T47D (cell line): ENCODE results near the gene LMAN2L.
"Not testable (repeated sequence)": the region's sequence is repeated elsewhere in the genome, so short reads cannot be mapped to it uniquely, and the experiment has no call there.

Source experiments
- DNase-seq, 2 experiments: peaks; one replicate each; pipeline versions ENCODE4 v3.0.0 to v3.0.0-alpha.2; 2011 to 2012; ENCODE audit warnings: low read depth in 1 of 2, low spot score in 1 of 2
- JUND ChIP-seq: IDR thresholded peaks from 2 replicates; pipeline ENCODE4 v1.6.1; 2012; ENCODE audit warnings: low read depth
- in situ Hi-C: cut with HindIII; loops from 2 replicates; pipeline ENCODE4 v1.10.0; 2016; ENCODE audit warnings: low sequenced_read_pairs, low pct_unique_long_range_greater_than_20kb

Gene LMAN2L

DNA sequence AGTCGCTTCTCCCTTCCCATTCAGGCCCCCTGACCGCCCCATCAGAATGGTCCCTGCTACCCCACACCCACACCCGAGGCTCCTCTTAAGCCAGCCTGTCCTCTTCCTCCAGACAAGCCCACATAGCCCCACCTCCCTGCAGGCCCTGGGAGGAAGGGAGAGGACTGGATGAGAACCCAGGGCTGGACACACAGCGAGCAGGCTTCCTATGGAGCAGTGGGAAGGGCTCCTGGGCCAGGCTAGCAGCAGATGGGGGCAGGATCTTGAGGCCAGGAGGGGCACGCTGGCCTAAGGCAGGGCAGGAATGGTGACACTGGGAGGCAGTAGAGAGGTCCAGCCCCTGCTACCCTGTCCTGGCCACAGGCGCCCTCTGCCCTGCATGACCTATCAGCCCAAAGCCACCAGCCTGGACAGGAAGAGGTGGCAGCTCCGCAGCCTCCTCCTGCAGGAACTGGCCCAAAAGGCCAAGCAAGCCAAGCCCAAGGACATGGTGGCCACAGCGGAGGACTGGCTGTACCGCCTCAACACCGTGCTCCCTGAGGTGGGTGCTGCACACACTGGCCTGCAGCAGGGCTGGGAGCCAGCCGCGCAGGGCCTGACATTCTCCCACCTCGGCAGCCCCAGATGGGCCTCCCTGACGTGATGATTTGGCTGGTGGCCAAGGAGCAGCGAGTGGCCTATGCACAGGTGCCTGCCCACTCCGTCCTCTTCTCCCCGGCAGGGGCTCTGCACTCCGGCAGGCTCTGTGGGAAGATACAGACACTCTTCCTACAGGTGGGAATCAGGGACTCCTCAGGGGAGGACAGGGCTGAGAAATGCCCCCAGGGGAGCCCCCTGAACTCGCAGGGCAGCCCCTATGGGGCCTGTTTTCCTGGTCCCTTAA, 54.0 kb downstream of the LMAN2L start:
- no peak for DNase-seq
- in situ Hi-C loops = no loop called here
- TF ChIP-seq JUND = no peak

DNA sequence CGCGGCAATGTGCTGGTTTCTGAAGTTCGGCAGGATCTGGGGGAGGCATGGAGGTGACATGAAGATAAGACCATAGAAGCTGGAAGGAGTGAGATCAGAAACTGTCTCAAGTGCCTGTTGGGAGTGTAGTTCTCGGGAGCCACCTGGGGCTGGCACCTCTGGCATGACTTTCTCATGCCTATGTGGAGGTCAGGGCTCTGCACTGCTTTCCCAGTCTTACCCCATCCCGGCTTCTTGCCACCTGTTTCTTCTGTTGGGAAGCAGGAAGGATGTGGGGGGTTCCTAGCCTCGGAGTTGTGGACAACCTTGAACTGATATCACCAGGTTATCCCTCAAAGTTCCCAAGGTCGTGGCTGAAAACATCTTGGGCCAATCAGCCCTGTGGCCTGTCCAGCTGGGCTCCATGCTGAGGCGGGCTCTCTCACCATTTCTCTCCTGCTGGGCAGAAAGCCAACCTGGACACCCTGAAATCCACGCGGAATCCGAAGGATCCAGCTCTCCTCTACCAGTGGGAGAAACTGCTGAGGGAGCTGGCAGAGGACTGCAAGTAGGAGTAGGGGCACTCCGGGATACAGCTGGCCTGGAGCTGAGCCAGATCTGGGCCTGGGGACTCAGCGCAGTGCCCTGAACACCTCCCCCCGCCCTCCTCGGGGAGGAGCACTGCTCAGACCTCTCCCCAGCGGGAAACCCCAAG, 54.8 kb downstream of the LMAN2L start:
- in situ Hi-C loops = no loop called here
- DNase-seq = no peak
- TF ChIP-seq JUND = no peak

DNA sequence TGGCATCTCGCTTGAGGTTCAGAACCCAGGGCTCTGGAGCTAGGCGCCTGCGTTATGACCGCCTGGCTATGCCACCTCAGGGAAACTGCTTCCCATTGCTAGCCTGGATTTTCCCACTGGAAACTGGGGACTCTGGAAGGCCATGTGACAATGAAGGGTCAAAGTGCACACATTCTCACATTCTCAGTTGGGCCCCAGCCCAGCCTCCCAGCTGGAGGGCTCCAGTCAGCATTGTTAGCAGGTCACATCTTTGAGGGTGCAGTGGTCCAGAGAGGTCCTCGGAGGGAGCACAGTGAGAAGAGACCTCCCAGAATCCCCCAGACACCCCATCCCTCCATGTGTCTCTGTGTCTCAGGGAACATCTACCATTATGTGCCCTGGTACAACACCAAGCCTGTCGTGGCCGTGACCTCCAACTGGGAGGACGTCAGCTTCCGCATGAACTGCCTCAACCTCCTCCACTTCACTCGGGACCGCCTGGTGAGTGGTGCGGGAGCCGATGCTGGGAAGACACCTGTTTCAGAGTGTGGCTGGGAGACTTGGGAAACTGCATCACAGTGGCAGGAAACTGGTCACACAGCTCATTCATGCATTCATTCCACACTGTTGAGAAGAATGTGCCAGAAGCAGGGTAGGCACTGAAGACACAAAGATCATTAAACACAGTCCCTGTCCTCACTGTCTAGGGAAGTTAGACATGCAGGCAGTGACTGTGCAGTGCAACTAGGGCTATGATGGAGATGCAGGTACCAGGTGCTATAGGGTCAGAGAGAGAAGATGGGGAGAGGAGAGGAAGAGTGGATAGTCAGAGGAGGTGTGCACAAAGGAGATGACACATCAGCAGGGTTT, 55.7 kb downstream of the LMAN2L start:
- no peak for TF ChIP-seq JUND
- in situ Hi-C loops = no loop called here
- no peak for DNase-seq

DNA sequence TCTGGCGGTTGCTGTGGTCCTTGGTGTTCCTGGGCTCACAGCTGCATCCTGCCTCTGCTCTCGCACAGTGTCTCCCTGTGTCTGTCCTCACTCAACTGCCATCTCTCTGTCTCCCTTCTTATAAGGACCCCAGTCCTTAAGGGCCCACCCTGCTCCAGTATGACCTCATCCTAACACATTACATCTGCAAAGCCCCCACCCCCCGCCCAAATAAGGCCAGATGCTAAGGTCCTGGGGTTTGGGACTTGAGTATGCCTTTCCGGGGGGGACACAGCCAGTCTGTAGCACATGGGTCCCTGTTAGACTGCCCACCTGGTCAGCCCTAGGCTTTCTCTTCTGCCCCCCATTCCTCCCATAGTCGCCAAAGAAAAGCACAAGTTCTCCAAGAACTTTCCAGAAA, 56.6 kb downstream of the LMAN2L start:
- DNase-seq = no peak
- in situ Hi-C loops = no loop called here
- no peak for TF ChIP-seq JUND

DNA sequence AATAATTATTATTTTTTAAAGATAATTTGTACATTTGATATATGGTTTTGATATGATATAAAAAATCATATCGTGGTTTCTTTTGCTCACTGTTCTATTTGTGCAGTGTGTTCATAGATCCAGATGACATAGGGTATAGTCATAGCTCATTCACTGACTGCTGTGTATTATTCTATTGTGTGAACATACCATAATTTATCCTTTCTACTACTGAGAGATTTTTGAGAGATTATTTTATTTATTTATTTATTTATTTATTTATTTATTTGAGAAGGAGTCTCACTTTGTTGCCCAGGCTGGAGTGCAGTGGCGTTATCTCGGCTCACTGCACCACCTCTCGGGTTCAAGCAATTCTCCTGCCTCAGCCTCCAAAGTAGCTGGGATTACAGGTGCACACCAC, 58.3 kb downstream of the LMAN2L start:
- in situ Hi-C loops = no loop called here
- no peak for DNase-seq
- no peak for TF ChIP-seq JUND

DNA sequence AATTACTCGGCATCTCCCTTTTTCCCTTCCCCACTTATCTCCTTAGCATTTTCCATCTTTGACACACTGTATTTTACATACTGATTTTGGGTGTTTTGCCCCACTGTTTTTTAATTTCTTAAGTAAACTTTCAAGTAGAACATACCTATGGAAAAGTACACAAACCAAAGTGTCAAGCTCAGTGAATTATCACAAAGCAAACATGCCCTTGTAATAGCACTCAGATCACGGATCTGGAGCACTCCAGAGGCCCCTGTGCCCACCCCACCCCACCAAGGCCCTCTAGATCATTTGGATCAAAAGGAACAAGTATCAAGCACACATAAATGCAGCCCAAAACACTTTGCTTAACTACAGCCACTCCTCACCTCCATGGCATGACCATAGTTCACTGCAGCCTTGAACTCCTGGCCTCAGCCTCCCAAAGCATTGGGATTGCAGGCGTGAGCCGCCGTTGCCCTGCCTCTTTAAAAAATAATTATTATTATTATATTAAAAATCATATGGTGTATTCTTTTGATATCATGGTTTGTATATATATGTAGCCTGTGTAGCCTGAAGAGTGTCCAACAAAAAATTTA, 59.2 kb downstream of the LMAN2L start:
- no peak; the same call in 1 of the 2 replicates for TF ChIP-seq JUND
- in situ Hi-C loops = no loop called here
- DNase-seq = peak in 1 of 2 experiments; percentile 63

DNA sequence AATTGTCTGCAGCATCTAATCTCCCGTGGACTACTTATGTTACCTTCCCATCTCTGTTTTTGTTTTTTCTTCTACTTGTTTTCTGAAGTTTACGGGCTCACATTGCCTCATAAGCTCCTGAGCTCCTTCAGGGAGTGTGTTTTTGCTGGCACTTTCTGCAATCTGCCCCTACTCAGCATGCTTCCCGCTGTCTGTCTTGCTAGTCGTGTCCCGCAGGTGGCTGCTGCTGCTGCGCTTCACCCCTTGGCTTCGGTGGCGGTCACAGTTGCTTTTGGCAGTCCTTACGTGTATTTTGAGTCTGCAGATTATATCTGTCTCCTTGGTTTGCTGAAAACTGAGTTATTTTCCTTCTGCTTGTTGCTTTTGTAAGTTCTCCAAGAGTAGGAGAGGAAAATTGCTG, 60.0 kb downstream of the LMAN2L start:
- in situ Hi-C loops = no loop called here
- 0 out of 2 replicates have a peak, but pooled peaks have one; percentile 9 for TF ChIP-seq JUND
- peak; percentile 37 to 87 for DNase-seq

DNA sequence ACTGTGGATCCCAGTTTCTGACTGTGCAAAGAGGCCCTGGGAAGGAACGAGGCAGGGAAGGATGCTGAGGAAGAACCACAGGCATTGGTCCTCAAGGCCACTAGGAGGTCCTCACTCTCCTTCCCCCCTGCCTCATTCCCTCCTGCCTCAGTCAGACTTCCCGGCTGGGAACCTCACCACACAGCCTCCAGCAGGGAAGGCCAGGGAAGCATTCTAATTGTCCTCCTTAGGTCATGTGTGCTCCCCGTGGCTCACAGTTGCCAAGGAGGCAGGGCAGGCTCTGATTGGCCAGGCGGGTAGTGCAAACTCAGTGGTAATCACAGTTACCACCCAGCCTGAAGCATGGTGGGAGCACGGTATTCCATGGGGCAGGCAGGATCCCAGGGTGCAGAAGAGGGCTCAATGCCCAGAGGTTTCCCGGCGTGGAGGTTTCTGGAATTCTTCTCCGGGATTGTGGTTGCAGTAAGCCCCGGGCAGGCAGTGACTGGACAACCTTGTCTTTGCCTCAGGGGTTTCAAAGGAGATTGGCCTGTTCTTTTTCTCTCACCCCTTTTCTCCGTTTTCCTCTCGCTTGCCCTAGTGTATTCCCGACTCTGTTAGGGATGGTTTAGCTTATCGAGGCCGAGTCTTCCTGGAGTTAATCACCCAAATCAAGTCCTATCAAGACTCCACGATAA, 70.2 kb downstream of the LMAN2L start:
- TF ChIP-seq JUND = no peak
- in situ Hi-C loops = no loop called here
- DNase-seq = no peak

DNA sequence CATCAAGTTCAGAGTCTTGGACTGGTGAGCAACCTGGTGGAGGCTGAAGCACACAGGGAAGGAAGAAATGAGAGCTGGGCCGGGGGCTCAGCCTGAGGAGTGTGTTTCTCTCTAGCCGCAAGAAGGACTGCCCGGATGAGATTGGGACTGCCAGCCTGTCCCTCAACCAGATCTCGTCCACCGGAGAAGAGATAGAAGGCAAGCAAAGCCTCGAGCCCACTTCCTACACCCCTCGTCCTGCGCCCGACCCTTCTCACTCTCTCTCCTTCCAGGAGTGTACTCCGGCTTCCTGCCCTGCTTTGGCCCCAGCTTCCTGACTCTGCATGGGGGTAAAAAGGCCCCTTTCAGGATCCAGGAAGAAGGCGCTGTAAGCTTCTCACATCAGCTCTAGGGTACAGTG, 71.1 kb downstream of the LMAN2L start:
- no peak for TF ChIP-seq JUND
- no peak for DNase-seq
- in situ Hi-C loops = no loop called here

DNA sequence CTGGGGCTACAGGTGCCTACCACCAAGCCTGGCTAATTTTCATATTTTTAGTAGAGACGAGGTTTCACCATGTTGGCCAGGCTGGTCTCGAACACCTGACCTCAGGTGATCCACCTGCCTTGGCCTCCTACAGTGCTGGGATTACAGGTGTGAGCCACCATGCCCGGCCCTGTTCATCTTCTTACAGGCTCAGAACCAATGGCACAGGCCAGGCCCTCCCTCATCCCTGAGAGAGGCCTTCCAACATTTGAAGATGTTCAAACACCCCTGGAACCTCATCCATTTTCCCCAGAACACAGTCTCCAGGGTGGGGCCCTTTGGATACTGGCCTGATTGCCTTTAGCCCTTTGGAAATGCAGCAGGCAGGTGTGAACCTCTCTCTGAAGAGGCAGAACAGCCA, 74.1 kb downstream of the LMAN2L start:
- in situ Hi-C loops, DNase-seq: not testable (repeated sequence)

DNA sequence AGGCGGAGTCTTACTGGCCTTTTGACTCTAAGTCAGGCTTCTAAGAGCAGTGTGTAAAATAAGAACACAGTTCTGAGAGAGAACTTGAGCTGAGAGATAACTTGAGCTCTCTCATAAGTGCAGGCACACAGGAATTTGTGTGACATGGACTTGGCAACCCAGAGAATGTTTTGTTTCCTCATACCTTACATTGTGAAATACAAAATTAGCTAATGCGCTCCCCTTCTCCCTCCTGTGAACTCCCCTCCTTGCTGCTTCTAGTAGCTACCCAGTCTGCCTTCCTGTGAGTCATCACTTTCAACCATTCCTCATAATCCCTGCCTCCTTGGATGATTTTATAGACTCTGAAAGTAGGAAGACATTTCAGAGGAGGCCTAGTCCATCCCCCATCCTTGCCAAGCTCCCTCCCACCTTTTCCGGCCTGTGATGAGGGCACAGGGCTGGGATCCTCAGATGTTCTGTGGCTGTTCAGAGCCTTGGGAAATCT, 74.7 kb downstream of the LMAN2L start:
- in situ Hi-C loops = no loop called here
- TF ChIP-seq JUND = 0 out of 2 replicates have a peak, but pooled peaks have one; percentile 11
- DNase-seq = peak; percentile 31 to 88
